ENCODE measurements around the gene KIF7.
A peak's percentile ranks its signal among the peaks of the same experiment; 100 is the strongest.
"Not testable (repeated sequence)": the region's sequence is repeated elsewhere in the genome, so short reads cannot be mapped to it uniquely, and the experiment has no call there.

KIF7 gene, protein sequence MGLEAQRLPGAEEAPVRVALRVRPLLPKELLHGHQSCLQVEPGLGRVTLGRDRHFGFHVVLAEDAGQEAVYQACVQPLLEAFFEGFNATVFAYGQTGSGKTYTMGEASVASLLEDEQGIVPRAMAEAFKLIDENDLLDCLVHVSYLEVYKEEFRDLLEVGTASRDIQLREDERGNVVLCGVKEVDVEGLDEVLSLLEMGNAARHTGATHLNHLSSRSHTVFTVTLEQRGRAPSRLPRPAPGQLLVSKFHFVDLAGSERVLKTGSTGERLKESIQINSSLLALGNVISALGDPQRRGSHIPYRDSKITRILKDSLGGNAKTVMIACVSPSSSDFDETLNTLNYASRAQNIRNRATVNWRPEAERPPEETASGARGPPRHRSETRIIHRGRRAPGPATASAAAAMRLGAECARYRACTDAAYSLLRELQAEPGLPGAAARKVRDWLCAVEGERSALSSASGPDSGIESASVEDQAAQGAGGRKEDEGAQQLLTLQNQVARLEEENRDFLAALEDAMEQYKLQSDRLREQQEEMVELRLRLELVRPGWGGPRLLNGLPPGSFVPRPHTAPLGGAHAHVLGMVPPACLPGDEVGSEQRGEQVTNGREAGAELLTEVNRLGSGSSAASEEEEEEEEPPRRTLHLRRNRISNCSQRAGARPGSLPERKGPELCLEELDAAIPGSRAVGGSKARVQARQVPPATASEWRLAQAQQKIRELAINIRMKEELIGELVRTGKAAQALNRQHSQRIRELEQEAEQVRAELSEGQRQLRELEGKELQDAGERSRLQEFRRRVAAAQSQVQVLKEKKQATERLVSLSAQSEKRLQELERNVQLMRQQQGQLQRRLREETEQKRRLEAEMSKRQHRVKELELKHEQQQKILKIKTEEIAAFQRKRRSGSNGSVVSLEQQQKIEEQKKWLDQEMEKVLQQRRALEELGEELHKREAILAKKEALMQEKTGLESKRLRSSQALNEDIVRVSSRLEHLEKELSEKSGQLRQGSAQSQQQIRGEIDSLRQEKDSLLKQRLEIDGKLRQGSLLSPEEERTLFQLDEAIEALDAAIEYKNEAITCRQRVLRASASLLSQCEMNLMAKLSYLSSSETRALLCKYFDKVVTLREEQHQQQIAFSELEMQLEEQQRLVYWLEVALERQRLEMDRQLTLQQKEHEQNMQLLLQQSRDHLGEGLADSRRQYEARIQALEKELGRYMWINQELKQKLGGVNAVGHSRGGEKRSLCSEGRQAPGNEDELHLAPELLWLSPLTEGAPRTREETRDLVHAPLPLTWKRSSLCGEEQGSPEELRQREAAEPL (N-terminal part only)

DNA sequence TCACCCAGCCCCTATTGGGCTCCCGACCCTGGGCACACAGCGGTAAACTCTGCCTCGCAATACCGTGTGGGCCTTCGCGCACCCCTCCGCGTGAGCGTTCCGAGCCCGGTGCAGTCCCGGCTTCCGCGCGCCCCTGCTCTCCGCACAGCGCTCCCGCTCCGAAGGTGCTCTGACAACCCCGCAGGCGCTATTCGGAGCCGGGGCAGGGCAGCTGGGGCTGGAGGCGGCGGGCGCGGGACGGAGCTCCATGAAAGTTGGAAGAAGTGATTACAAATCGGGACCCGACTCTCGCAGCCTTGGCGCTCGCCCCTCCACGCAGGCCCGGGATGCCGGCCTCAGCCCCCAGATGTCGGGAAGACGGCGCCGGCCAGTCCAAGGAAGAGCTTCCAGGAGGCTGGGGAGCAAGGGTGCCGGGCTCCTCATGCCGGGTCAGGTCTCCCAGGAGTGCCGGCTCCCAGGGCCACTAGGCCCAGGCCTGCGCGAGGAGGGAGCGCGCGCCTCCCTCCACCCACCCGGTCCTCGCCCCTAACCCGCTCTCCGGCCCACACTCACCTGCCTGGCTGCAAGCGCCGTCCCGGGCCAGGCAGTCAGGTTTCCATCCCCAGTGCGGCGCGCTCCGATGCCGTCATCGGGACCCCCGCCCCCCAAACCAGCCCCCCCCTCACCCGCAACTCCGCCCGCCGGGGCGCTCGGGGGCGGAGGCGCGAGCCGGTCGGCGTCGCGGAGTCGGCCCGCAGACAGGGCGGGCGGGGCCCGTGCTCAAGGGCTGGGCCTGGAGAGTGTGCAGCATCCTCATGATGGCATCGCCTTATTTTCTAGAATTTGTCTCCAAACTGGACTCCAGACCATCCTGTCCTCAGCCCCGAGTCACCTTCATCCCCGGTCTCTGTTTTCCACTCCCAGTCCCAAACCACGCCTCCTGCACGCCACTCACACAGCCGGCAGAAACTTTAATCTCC lies at the start of gene KIF7:
TSS of gene KIF7 (minus strand) at position 621 of the 959 bp plus-strand sequence. CDS start 2,537 bp downstream, outside the sequence.
- H3K9me3 Mint-ChIP-seq, result no peaks in the 10 kb centered on the region
- DNase-seq (ENCODE audit: low spot score in 2 of 2), result no peak
- peak; percentile 40 for ATAC-seq (replicated peaks; ENCODE audit: extremely low read depth, poor library complexity, severe bottlenecking)
- H3K27me3 Mint-ChIP-seq, result peaks cover 72% of the 10 kb centered on the region
- peaks cover 12% of the 10 kb centered on the region for H3K4me1 Mint-ChIP-seq
- H3K27ac Mint-ChIP-seq (ENCODE audit: low read depth), result no peak within 1 kb of the TSS
- no peaks in the 10 kb centered on the region for H3K36me3 Mint-ChIP-seq (ENCODE audit: insufficient read depth)
- peak within 1 kb of the TSS; percentile 64 for H3K4me3 Mint-ChIP-seq

DNA sequence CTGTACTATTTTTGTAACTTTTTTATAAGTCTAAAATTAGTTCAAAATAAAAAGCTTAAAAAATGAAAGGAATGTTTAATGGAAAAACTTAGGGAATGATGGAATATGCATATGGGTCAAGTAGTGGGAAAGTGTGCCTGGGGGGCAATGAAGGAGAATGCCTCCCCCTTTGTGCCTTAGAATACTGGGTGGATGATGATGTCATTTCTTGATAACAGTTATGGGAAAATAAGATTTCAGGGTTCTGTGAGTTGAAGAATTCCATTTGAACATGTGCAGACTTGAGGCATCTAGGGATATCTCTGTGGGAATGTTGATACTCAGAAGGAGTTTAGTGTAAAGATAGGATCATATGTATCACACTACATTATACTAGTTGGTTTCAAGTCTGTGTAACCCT lies 49.1 kb upstream of the KIF7 start:
- H3K36me3 Mint-ChIP-seq (ENCODE audit: insufficient read depth), result no peaks in the 10 kb centered on the region
- H3K4me3 Mint-ChIP-seq, result no peak overlapping the region
- peaks cover 80% of the 10 kb centered on the region for H3K27me3 Mint-ChIP-seq
- DNase-seq (ENCODE audit: low spot score in 2 of 2) (no peak), ATAC-seq (replicated peaks; ENCODE audit: extremely low read depth, poor library complexity, severe bottlenecking) (no peak)
- H3K27ac Mint-ChIP-seq (ENCODE audit: low read depth), result no peak overlapping the region
- H3K4me1 Mint-ChIP-seq, result no peaks in the 10 kb centered on the region
- H3K9me3 Mint-ChIP-seq, result no peaks in the 10 kb centered on the region

DNA sequence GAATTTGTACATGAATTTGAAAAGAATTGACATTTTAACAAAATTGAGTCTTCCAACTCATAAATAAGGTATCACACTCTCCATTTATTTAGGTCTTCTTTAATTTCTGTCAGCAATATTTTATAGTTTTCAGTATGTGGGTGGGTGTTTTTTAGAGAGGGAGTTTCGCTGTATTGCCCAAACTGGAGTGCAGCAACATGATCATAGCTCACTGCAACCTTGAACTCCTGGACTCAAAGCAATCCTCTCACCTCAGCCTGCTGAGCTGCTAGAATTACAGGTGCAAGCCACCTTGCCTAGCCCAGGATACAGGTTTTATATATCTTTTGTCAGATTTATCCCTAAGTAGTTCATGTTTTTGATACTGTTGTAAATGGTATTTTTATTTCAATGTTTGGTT lies 39.9 kb upstream of the KIF7 start:
- DNase-seq (ENCODE audit: low spot score in 2 of 2) (no peak), ATAC-seq (replicated peaks; ENCODE audit: extremely low read depth, poor library complexity, severe bottlenecking) (no peak)
- H3K4me1 Mint-ChIP-seq, result peaks cover 7% of the 10 kb centered on the region
- H3K27me3 Mint-ChIP-seq, result peaks cover 22% of the 10 kb centered on the region
- H3K27ac Mint-ChIP-seq (ENCODE audit: low read depth), result no peak overlapping the region
- peaks cover 4% of the 10 kb centered on the region for H3K36me3 Mint-ChIP-seq (ENCODE audit: insufficient read depth)
- no peak overlapping the region for H3K4me3 Mint-ChIP-seq
- H3K9me3 Mint-ChIP-seq, result no peaks in the 10 kb centered on the region

DNA sequence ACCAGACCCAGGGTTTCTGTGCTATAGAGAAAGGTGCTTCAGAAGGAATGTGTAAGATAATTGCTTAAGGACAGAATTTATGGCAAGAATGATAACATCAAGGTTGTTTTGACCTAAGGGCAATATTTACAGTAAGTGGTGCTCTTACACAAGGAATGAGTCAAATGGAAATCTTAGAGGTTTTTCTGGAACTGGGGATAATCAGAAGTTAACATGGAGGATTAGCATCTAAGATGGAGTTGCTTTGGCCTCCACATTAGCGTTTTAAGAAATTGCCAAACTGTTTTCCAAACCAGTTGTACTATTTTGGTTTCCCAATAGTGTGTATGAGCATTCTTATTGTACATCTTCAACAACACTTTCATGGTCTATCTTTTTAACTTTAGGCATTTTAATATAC lies 38.4 kb upstream of the KIF7 start:
- DNase-seq (ENCODE audit: low spot score in 2 of 2) (no peak), ATAC-seq (replicated peaks; ENCODE audit: extremely low read depth, poor library complexity, severe bottlenecking) (no peak)
- Mint-ChIP-seq H3K4me3 (no peak overlapping the region), H3K9me3 (no peaks in the 10 kb centered on the region), H3K4me1 (peaks cover 7% of the 10 kb centered on the region), H3K27me3 (peaks cover 9% of the 10 kb centered on the region), H3K36me3 (ENCODE audit: insufficient read depth) (peaks cover 4% of the 10 kb centered on the region), H3K27ac (ENCODE audit: low read depth) (no peak overlapping the region)

DNA sequence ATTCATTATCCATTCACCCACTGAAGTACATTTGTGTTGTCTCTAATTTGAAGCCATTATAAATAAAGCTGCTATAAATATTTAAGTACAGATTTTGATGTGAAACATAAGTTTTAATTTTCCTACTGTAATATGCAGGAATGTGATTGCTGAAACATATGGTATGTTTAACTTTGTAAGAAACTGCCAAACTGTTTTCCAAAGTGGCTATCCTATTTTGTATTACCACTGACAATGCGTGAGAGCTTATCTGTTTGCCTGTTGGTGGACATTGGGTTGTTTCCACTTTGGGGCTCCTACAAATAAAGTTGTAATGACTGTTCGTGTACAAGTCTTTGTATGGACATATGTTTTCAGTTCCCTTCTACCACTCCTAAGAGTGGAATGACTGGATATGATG lies 37.8 kb upstream of the KIF7 start:
- H3K9me3 Mint-ChIP-seq, result no peaks in the 10 kb centered on the region
- ATAC-seq (replicated peaks; ENCODE audit: extremely low read depth, poor library complexity, severe bottlenecking) (no peak), DNase-seq (ENCODE audit: low spot score in 2 of 2) (no peak)
- peaks cover 9% of the 10 kb centered on the region for H3K27me3 Mint-ChIP-seq
- peaks cover 7% of the 10 kb centered on the region for H3K4me1 Mint-ChIP-seq
- no peak overlapping the region for H3K27ac Mint-ChIP-seq (ENCODE audit: low read depth)
- H3K36me3 Mint-ChIP-seq (ENCODE audit: insufficient read depth), result peaks cover 4% of the 10 kb centered on the region
- H3K4me3 Mint-ChIP-seq, result no peak overlapping the region

DNA sequence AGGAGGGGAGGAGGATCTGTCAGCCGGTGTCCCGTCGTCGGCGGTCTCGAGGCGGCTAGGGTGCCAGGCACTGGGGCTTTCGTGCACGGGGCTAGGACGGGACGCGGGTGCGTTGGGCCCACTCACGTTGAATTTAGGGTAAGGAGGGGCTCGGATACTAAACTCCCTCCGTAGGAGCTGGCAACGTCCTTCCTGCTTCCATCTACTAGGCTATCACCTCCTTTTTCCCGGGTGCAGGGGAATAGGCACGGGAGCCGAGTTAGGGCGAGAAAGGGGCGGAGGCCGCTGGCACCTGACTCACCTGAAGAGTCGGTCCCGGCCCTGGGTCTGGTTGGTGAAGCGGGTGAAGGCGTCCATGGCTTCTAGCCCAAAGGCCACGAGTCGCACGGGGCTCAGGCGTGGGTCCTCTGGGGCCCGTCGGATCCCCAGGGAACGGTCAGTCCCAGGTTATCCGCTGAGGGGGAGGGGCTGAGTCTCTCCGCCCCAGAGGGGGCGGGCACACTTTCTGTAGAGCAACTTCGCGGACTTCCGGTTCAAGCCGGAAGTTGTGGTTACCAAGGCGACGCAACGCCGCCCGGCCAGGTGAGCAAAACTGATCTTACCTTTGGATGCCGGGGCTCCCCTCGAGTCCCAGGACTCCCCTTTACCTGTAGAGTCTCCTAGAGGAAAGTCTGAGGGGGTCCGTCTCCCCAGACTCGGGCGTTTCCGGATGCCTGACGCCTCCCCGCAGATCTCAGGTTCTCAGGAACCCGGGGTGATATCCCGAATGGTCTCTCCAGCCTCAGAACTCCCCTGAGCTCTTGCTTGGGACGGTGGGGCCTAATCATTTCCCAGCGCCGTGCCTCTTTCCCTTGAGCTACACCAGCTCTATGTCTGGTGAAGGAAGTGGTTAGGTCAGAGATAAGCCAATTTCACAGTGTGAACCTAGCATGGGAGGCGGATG lies 35.3 kb upstream of the KIF7 start, which contains the start of the genes PEX11A and WDR93:
TSS of gene PEX11A (minus strand) at position 479 of the 943 bp plus-strand sequence. CDS start at position 357, 122 bp downstream.
TSS of gene WDR93 (plus strand) at position 536 of the 943 bp plus-strand sequence. CDS start 10,936 bp downstream, outside the sequence.
- H3K36me3 Mint-ChIP-seq (ENCODE audit: insufficient read depth), result peaks cover 7% of the 10 kb centered on the region
- no peaks in the 10 kb centered on the region for H3K9me3 Mint-ChIP-seq
- peak within 1 kb of the TSS; percentile 97 for H3K27ac Mint-ChIP-seq (ENCODE audit: low read depth)
- peak within 1 kb of the TSS; percentile 95 for H3K4me3 Mint-ChIP-seq
- no peaks in the 10 kb centered on the region for H3K27me3 Mint-ChIP-seq
- ATAC-seq (replicated peaks; ENCODE audit: extremely low read depth, poor library complexity, severe bottlenecking) (peak; percentile 83), DNase-seq (ENCODE audit: low spot score in 2 of 2) (peak; percentile 47 to 66)
- H3K4me1 Mint-ChIP-seq, result peaks cover 12% of the 10 kb centered on the region

DNA sequence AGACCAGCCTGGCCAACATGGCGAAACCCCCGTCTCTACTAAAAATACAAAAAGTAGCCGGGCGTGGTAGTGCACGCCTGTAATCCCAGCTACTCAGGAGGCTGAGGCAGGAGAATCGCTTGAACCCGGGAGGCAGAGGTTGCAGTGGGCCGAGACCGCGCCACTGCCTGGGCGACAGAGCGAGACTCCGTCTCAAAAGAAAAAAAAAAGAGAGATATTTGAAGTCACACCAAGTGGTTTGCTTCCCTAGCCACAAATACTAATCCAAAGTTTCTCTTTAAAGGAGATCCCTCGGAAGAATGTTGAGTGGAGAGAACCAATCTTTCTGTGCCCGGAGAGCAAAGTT lies 34.6 kb upstream of the KIF7 start:
- H3K4me3 Mint-ChIP-seq, result peak overlapping the region; percentile 95

DNA sequence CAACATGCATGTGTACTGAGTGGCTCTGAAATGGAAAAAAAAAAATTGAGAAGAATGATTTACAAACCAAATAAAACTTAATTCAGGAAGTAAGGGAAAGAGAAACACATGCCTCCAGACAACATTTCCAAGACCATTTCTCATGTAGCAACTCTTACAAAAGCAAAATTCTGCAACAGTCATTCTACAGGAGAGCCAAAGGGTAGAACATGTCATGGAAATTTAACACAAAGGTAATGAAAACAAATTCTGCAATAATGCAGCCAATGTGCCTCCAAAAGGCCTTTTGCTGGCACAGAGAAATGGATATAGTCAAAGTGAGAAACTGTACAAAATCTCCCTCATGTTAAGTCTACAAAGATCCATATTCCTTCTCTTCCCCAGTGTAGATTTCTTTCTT lies 31.3 kb upstream of the KIF7 start:
- H3K9me3 Mint-ChIP-seq, result no peaks in the 10 kb centered on the region
- H3K27me3 Mint-ChIP-seq, result no peaks in the 10 kb centered on the region
- DNase-seq (ENCODE audit: low spot score in 2 of 2) (no peak), ATAC-seq (replicated peaks; ENCODE audit: extremely low read depth, poor library complexity, severe bottlenecking) (no peak)
- peaks cover 12% of the 10 kb centered on the region for H3K4me1 Mint-ChIP-seq
- no peak overlapping the region for H3K27ac Mint-ChIP-seq (ENCODE audit: low read depth)
- no peak overlapping the region for H3K4me3 Mint-ChIP-seq
- H3K36me3 Mint-ChIP-seq (ENCODE audit: insufficient read depth), result peaks cover 9% of the 10 kb centered on the region

More for the DNA sequence above, 34.6 kb upstream of the KIF7 start:
- H3K27me3 Mint-ChIP-seq; DNase-seq (ENCODE audit: low spot score in 2 of 2); H3K9me3 Mint-ChIP-seq; ATAC-seq (replicated peaks; ENCODE audit: extremely low read depth, poor library complexity, severe bottlenecking); H3K36me3 Mint-ChIP-seq (ENCODE audit: insufficient read depth): not testable (repeated sequence)
- peak overlapping the region; percentile 97 for H3K27ac Mint-ChIP-seq (ENCODE audit: low read depth)
- H3K4me1 Mint-ChIP-seq, result peaks cover 12% of the 10 kb centered on the region

DNA sequence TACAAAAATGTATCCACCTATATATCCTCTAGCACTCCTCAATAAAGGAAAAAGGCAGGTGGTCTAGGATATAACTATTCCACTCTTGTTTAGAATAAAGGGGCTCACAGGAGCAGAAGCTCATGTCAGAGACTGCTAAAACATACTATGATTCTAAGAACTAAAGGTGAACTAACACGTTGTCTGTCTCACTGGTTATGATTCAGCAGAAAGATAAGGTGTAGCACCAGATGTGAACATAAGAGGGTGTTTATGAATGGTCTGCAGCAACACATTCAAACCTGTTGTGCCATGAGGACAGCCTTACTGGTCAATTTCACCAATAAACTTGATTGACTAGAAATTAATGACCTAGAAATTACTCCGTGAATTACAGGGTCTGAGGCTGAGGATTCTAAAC lies 30.7 kb upstream of the KIF7 start:
- Mint-ChIP-seq H3K36me3 (ENCODE audit: insufficient read depth) (peaks cover 8% of the 10 kb centered on the region), H3K4me3 (no peak overlapping the region), H3K27ac (ENCODE audit: low read depth) (no peak overlapping the region), H3K9me3 (no peaks in the 10 kb centered on the region), H3K27me3 (no peaks in the 10 kb centered on the region), H3K4me1 (peaks cover 9% of the 10 kb centered on the region)
- no peak for DNase-seq (ENCODE audit: low spot score in 2 of 2)
- no peak for ATAC-seq (replicated peaks; ENCODE audit: extremely low read depth, poor library complexity, severe bottlenecking)

DNA sequence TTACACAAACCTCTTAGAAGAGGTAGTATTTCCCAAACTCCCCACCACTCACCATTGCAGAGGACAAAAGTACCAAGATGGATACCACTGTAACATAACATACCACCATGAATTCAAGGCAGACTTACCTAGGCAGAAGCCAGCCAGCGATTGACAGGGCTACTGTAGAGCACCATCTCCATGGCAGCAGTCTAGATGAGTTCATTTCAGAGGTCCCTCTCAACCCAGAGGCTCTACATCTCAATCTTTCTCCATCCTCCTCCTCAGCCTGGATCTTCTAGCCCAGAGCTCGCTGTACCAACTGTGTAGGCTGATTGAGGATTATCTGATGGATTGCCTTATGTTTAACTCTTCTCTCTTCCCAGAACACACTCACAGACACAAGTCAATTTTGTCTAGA lies 25.9 kb upstream of the KIF7 start:
- no peaks in the 10 kb centered on the region for H3K9me3 Mint-ChIP-seq
- no peak overlapping the region for H3K27ac Mint-ChIP-seq (ENCODE audit: low read depth)
- DNase-seq (ENCODE audit: low spot score in 2 of 2) (no peak), ATAC-seq (replicated peaks; ENCODE audit: extremely low read depth, poor library complexity, severe bottlenecking) (no peak)
- H3K36me3 Mint-ChIP-seq (ENCODE audit: insufficient read depth), result peaks cover 3% of the 10 kb centered on the region
- H3K4me3 Mint-ChIP-seq, result no peak overlapping the region
- no peaks in the 10 kb centered on the region for H3K27me3 Mint-ChIP-seq
- no peaks in the 10 kb centered on the region for H3K4me1 Mint-ChIP-seq

Measured in central memory CD8-positive, alpha-beta T cell (primary cell).